Measurements from ENCODE around the gene POLG2.

The POLG2 gene

DNA sequence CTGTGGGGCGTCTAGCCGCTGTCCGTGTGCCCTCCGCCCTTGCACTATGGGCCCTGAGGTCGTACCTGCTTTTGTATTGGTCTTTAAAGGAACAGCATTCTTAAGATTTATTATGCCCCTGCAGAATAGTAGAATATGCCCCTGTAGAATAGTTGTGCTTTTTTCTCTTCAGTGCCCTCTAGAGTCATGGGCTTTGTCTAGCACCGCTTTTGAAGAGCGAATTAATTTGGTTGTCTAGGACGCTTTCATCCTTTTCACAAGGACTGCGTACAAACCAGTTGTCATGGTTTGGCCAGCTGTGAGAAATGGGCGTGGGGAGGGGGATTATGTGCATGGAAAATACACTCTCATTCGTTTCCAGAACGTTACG is 10.5 kb upstream of the POLG2 start:
- DNase-seq (ENCODE audit: low spot score) (no peak), ATAC-seq (ENCODE audit: low read depth) (peak; percentile 43)
- no peaks in the 10 kb centered on the region for H3K9me3 ChIP-seq (ENCODE audit: severe bottlenecking)
- H3K27me3 ChIP-seq (ENCODE audit: insufficient read depth, poor library complexity, severe bottlenecking), result no peaks in the 10 kb centered on the region
- H3K4me3 ChIP-seq (ENCODE audit: severe bottlenecking), result peak overlapping the region; percentile 85
- H3K27ac ChIP-seq (ENCODE audit: poor library complexity, severe bottlenecking), result peak overlapping the region; percentile 92
- H3K36me3 ChIP-seq (ENCODE audit: low read depth), result peaks cover 82% of the 10 kb centered on the region
- peaks cover 25% of the 10 kb centered on the region for H3K4me1 ChIP-seq (ENCODE audit: insufficient read depth, poor library complexity, severe bottlenecking)
- TF ChIP-seq, protein P1, sequence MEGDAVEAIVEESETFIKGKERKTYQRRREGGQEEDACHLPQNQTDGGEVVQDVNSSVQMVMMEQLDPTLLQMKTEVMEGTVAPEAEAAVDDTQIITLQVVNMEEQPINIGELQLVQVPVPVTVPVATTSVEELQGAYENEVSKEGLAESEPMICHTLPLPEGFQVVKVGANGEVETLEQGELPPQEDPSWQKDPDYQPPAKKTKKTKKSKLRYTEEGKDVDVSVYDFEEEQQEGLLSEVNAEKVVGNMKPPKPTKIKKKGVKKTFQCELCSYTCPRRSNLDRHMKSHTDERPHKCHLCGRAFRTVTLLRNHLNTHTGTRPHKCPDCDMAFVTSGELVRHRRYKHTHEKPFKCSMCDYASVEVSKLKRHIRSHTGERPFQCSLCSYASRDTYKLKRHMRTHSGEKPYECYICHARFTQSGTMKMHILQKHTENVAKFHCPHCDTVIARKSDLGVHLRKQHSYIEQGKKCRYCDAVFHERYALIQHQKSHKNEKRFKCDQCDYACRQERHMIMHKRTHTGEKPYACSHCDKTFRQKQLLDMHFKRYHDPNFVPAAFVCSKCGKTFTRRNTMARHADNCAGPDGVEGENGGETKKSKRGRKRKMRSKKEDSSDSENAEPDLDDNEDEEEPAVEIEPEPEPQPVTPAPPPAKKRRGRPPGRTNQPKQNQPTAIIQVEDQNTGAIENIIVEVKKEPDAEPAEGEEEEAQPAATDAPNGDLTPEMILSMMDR (IDR thresholded peaks at IDR 0.05; ENCODE audit: poor library complexity, severe bottlenecking), result peak; percentile 67

DNA sequence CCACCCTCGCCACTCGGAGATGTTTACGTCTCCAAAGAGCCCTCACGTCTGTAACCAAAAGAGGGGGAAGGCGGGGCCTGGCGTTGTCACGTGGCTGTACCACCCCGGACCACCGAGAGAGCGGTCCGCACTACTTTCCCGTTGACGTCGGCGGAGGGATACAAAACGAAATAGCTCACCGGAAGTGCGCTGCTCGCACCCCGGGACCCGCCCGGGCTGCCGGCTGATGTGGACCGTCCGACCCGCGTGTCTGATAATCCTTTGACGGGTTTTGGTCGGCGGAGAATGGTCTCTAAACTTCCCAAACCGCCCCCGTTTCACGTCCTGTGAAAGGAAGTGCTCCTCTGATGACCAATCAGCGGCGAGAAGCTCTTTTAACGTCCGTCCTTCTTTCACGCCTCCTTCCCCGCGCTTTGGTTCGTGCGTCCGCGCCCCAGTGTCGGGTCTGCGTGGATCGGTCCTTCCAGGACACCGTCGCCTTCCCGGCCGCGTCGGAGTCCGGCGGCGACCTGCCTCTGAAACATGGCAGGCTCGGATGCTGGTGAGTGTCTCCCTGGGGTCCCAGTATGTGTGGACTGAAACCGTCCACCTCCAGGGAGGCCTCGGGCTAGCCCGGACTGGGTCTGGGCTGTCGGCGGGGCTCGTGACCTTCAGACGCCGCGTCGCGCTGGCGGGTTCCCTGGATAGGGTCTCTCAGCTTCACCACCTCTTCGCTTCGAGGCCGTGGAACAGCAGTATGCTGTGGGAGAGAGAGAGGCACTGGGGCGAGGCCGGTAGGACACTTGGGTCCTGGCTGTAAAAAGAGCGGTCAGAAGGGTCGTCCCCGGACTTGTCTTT is 9.9 kb upstream of the POLG2 start, which contains the start of gene CEP95:
Gene CEP95, plus strand, starts transcription at position 402 of the 837 bp plus-strand sequence. Its CDS starts 121 bp downstream, at position 523.
- TF ChIP-seq, protein P1 (IDR thresholded peaks at IDR 0.05; ENCODE audit: poor library complexity, severe bottlenecking), result no peak
- Histone ChIP-seq H3K4me1 (ENCODE audit: insufficient read depth, poor library complexity, severe bottlenecking) (peaks cover 25% of the 10 kb centered on the region), H3K36me3 (ENCODE audit: low read depth) (peaks cover 82% of the 10 kb centered on the region), H3K9me3 (ENCODE audit: severe bottlenecking) (no peaks in the 10 kb centered on the region), H3K27ac (ENCODE audit: poor library complexity, severe bottlenecking) (peak within 1 kb of the TSS; percentile 92), H3K4me3 (ENCODE audit: severe bottlenecking) (peak within 1 kb of the TSS; percentile 85), H3K27me3 (ENCODE audit: insufficient read depth, poor library complexity, severe bottlenecking) (no peaks in the 10 kb centered on the region)
- DNase-seq (ENCODE audit: low spot score) (peak; percentile 98), ATAC-seq (ENCODE audit: low read depth) (peak; percentile 57)

DNA sequence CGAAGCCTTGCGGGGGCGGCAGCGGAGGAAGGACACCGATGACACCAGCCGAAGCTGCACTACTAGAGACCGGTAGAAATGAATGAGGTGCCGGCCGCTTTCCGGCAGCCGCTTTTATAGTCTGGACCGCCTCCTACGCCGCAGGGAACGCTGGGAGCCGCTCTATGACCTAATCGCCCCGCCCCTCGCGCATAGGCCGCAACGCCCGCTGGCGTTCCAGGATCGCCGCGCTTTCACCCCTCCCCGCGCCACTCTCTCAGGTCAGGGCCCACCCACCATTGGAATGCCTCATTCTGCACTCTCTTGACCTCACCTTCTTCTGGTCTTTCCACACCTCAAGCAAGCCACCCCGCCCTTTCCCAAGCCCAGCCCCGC is 9.3 kb upstream of the POLG2 start, which contains the start of gene DDX5:
Gene DDX5, minus strand, starts transcription at position 89 of the 375 bp plus-strand sequence. CDS start 170 bp downstream, outside the sequence.
- TF ChIP-seq, protein P1 (IDR thresholded peaks at IDR 0.05; ENCODE audit: poor library complexity, severe bottlenecking), result no peak
- Histone ChIP-seq H3K27ac (ENCODE audit: poor library complexity, severe bottlenecking) (peak within 1 kb of the TSS; percentile 92), H3K36me3 (ENCODE audit: low read depth) (peaks cover 82% of the 10 kb centered on the region), H3K4me3 (ENCODE audit: severe bottlenecking) (peak within 1 kb of the TSS; percentile 85), H3K27me3 (ENCODE audit: insufficient read depth, poor library complexity, severe bottlenecking) (no peaks in the 10 kb centered on the region), H3K4me1 (ENCODE audit: insufficient read depth, poor library complexity, severe bottlenecking) (peaks cover 25% of the 10 kb centered on the region), H3K9me3 (ENCODE audit: severe bottlenecking) (no peaks in the 10 kb centered on the region)
- DNase-seq (ENCODE audit: low spot score) (peak; percentile 99), ATAC-seq (ENCODE audit: low read depth) (peak; percentile 73)

DNA sequence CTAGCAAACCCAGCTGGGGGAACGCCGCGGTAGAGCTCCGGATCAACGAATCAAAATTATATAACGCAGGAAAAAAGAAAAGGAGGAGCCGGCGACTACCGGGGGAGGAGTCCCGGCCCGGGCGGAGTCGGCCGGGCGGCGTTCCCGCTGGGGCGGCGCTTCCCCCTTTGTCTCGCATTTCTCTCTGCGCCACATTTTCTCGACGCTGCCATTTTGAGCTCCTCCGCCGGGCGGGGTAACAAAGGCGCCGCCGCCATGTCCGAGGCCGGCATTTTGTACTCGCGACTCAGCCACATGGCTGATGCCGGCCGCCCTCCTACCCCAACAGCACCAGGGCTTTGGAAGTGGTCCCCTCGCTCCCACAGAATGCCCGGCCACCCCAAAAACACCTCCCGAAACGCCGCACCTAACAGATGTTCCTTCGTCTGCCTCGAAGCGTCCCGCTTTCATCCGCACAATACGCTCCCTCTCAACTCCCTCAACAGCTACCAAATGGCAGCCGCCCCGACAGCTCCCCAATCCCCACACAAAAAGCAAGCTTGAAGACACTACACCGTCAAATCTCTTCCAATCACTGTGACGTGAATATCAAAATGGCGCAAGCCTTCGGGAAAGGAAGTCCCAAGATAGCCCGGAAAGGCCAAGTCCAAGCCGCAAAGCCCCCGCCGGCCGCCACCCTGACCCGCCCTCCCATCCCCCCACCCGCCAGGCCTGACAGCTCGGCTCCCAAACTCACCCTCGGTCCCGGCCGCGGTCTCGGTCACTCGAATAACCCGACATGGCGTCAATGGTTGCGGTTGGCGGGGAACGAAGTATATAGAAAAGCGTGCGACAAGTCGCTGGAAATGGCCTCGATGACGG is 8.7 kb upstream of the POLG2 start:
- peak; percentile 83 for DNase-seq (ENCODE audit: low spot score)
- H3K27me3 ChIP-seq (ENCODE audit: insufficient read depth, poor library complexity, severe bottlenecking), result no peaks in the 10 kb centered on the region
- peak overlapping the region; percentile 85 for H3K4me3 ChIP-seq (ENCODE audit: severe bottlenecking)
- TF ChIP-seq, protein P1 (IDR thresholded peaks at IDR 0.05; ENCODE audit: poor library complexity, severe bottlenecking), result no peak
- peak overlapping the region; percentile 92 for H3K27ac ChIP-seq (ENCODE audit: poor library complexity, severe bottlenecking)
- peaks cover 82% of the 10 kb centered on the region for H3K36me3 ChIP-seq (ENCODE audit: low read depth)
- no peaks in the 10 kb centered on the region for H3K9me3 ChIP-seq (ENCODE audit: severe bottlenecking)
- peak; percentile 45 for ATAC-seq (ENCODE audit: low read depth)
- peaks cover 25% of the 10 kb centered on the region for H3K4me1 ChIP-seq (ENCODE audit: insufficient read depth, poor library complexity, severe bottlenecking)
